NCI-H1105 (cell line): ENCODE results near the gene DRGX.

Experiments
- DNase-seq: peaks from one replicate; lab custom pipeline; 2025; lab: John Stamatoyannopoulos, UW

The DRGX gene

GRCh38 chr10:49395741-49396665, at the start of gene DRGX:
Gene DRGX, minus strand, starts transcription at chr10:49396089. Its CDS starts 649 bp downstream, at chr10:49395440.
- no peak for DNase-seq

DNA sequence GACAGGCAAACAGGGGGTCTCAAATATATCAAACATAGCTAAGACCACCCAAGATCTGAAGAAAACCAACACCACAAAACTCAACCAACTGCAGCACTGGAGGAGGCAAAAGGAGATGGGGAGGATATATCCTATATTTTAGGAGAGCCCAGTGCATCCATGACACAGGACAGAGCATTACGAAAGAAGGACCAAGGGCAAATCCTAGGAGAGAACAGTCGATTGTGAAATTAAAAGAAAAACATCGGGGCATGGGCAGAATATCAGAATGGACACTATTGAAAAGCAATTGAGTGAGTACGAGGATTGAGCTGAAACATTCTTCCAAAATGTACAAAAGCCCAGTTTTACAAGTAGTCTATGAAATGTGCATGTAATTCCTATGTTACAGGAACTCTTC, 48.5 kb upstream of the DRGX start:
- no peak for DNase-seq

- no peak for DNase-seq
These were observed 47.0 kb upstream of the DRGX start for GRCh38 chr10:49442863-49443262.

GRCh38 chr10:49441488-49442476, 45.9 kb upstream of the DRGX start:
- no peak for DNase-seq

DNA sequence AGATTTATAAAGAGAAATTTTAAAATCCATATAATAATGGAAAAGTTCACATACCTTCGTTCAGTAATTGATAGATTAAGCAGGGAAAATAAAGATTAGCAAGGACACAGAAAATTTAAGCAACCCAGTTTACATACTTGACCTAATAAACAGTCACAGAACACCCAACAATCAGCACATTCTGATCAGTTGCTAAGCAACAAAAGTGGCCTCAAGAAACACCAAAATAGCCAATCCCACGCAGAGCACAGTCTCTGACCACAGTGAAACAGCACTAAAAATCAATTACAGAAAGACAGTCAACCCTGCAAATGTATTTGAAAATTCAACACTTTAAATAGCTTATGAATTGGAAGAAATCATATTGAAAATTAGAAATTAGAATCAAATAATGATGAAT, 39.3 kb upstream of the DRGX start:
- DNase-seq, result no peak

- no peak for DNase-seq
These were observed 37.2 kb upstream of the DRGX start for GRCh38 chr10:49433069-49433468.

GRCh38 chr10:49431426-49431825, 35.5 kb upstream of the DRGX start:
- DNase-seq, result no peak

- no peak for DNase-seq
These were observed 33.6 kb upstream of the DRGX start for GRCh38 chr10:49429458-49429857.

DNA sequence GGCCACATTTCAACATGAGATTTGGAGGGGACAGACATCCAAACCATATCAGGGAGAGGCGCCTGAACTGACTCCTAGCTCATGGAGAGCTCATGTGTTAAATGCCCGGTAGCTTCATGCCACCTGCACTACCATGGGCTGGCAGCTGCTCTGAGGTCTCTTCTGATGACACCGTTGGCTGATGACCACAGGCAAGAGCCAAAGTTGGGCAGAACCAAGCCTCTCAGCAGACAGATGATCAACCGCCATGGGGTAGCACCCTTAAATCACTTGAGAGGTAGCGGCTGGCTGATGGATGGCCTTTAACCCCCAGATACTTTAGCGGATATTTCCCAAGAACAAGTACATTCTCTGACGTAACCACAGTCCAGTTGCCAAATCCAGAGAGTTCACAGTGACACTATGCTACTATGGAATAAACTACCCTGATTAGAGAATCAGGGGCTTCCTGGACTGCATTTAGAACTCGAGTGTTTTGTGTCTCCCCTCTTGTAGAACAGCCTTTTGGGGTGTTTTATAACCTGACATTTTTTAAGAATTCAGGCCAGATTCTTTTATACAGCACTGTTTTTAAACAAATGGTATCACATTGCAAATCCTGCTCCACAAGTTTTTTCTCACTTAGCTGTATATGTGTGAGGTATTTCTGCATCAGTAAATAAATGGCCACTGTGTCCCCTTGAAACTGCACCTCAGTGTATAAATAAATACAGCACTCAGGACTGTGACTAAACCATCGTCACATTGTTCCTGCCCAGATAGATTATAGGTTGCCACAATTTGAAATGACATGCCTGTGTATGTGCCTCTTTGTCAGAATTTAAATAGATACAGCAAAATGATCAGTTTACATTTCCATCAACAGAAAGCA, 30.8 kb upstream of the DRGX start:
- DNase-seq, result no peak

- DNase-seq, result no peak
These were observed 23.1 kb upstream of the DRGX start for GRCh38 chr10:49419005-49419404.

GRCh38 chr10:49418328-49418727, 22.4 kb upstream of the DRGX start:
- DNase-seq, result no peak

DNA sequence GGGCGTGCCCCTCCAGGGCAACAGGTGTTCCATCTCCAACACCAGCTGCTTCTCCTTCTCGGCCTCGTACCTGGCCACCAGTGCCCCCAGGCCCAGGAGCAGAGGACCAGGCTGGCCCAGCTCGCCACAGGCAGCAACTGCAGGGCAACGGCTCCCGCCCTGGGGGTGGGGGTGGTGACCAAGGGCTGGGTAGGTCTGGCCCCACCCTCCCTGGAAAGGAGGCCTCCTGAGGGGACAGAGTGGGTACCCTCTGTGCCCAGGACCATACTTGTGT, 22.1 kb upstream of the DRGX start:
- no peak for DNase-seq

GRCh38 chr10:49417311-49418052, 21.6 kb upstream of the DRGX start:
- no peak for DNase-seq

GRCh38 chr10:49415846-49416245, 20.0 kb upstream of the DRGX start:
- no peak for DNase-seq

DNA sequence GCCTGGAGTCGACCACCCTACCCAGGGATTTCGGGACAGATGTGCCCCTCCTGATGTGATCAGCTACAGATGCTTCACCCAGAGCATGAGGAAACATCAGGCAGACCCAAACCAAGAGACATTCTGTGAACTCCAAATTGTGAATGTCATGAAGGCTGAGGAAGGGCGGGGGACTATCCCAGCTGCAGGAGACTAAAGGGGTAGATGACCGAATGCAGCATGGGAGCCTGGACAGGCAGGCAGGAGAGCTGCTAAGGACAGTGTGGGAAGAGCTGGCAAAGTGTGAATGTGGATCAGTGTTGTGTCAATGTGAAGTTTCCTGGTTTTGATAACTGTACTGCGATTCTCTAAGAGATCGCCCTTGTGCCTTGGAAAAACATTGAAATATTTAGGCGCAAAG, 19.2 kb upstream of the DRGX start:
- DNase-seq, result no peak

GRCh38 chr10:49414496-49414895, 18.6 kb upstream of the DRGX start:
- no peak for DNase-seq

DNA sequence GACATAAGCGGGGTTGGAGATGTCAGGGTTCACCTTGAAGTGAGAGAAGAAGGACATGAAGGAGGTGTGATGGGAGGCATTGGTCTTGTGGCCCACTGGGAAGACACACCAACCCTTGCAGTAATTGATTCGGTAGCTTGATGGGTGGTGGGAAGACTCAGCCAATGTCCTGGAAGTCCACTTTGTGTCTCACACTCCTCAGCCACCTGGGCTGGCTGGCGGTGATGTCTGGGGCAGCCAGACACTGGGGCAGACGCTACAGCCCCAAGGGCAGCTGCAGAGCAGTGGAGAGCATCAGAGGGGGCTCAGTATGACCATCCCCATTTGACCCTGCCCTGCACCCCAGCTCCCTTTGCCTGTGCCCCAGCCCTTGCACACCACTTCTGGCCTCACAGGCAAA, 16.7 kb upstream of the DRGX start:
- no peak for DNase-seq

GRCh38 chr10:49410365-49411074, 14.6 kb upstream of the DRGX start:
- no peak for DNase-seq

- DNase-seq, result no peak
These were observed 13.9 kb upstream of the DRGX start for GRCh38 chr10:49409755-49410154.

GRCh38 chr10:49408519-49409306, 12.8 kb upstream of the DRGX start:
- DNase-seq, result no peak
